ENCODE data around the gene SORBS2.

Gene SORBS2

DNA sequence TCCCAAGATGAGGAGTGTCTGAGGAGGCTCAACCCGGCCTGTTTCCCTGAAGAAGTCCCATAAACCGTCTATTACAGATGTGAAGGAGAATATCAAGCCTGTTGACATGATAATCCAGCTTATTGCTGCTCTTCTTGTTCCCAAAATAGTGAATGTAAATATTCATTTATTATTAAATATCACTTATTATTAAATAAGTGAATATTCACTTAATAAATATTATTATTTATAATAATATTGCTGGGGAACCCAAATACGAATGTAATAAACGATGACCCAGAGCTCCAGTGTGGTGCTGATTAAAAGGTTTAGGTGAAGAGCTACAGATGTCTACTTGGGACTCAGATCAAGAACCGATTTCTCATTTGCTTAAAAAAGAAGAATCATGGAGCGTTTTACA lies 23.8 kb upstream of the SORBS2 start:
- no peak for DNase-seq

DNA sequence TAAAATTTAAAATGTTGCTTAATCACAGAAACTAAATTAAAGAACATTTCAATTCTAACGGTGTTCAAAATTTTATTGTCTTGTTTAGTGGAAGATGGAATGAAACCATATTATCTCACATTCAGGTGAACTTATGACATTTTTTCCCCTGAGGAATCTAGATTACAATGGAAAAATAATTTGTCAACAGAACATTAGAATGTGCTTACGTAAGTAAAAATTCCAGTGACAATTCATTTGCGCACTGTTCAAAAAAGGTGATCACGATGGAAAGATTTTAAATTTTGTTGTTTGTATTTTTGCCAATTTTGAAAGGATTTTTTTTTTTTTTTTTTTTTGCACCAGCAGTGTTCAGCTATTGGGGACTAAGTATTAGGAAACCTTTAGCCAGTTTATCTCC lies 23.3 kb upstream of the SORBS2 start:
- no peak for DNase-seq

DNA sequence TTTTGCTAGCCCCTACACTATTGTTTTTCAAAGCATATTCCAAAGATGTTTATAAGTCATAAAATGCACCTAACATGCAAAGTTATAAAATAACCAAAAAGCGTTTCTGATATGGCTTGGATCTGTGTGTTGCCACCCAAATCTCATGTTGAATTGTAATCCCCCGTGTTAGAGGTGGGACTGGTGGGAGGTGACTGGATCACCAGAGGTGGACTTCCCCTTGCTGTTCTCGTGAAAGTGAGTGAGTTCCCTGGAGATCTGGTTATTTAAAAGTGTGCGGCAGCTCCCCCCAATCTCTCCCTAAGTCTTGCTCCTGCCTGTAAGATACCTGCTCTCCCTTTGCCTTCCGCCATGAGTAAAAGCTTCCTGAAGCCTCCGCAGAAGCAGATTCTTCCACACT lies 22.8 kb upstream of the SORBS2 start:
- DNase-seq: no peak

DNA sequence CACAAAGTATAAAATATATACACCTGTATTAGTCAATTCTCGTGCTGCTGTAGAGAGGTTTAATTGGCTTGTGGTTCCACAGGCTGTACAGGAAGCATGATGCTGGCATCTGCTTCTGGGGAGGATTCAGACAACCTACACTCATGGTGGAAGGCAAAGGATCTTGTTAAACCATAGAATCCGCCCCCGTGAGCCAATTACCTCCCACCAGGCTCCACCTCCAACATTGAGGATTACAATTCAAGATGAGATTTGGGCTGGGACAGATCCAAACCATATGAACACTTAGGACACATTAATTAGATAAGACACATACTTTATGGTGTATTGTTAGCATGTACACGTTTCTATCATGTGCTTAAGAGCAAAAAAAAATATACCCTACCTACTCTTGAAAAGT lies 22.1 kb upstream of the SORBS2 start:
- no peak for DNase-seq

GRCh38 chr4:185833055-185833598 lies 21.1 kb upstream of the SORBS2 start:
- no peak for DNase-seq

GRCh38 chr4:185831125-185831815 lies 19.3 kb upstream of the SORBS2 start:
- DNase-seq: no peak

- no peak for DNase-seq
Measured at GRCh38 chr4:185830263-185830994, 18.4 kb upstream of the SORBS2 start.

GRCh38 chr4:185826381-185826780 lies 14.4 kb upstream of the SORBS2 start:
- DNase-seq: no peak

DNA sequence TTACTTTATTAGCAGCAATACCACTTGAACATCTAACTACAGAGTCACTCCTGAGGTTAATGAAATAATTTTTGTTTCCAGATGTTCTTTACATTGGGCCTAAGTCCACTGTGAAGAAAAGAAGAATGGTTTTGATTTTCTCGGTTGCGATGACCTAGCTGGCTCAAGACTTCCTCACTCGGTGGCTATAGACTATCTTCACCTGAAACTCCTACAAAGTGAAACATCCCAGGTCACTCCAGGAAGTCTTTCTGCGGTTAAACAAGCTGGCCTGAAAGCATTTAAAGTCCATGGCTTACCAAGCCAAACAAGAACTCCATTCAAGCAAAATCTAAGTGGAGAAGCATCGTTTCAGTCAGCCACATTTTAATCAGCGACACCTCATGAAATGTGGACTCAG lies 13.7 kb upstream of the SORBS2 start:
- no peak for DNase-seq

DNA sequence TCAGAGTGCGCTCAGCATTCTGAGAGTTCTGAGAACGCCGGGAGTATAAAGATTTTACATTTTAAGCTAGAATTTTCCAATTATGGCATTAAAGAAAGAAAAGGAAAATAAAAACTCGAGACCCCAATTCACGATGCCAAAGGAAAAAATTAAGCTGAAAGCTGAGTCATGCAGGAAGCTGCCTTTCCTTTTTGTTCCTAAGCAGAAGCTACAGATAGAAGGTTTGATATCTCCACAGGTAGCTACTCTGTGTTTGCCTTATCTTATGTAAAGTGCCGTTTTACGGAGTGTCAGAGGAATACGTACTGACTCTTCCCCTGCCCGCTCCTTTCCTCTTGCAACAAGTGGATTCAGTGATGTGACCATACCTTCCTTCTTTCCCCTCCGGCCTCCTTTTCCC lies 10.8 kb upstream of the SORBS2 start:
- DNase-seq: no peak

DNA sequence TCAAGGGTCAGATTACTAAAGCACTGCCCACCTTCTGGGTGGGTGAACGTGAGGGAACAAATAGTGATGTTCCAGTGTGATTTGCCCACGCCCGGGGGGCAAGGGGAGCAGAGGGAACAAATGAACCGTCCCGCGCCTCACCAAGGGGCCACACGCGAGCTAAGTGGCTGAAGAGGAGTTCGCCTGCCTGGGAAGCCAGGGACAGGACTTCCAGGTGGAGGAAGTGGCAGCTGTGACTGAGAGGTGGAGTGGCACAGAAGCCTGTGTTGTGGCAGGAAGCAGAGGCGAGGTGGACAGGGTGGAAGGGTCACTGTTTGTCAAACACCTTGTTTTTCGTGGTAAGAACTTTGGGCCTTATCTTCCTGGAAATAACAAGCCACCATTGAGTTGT lies 9.0 kb upstream of the SORBS2 start:
- no peak for DNase-seq

DNA sequence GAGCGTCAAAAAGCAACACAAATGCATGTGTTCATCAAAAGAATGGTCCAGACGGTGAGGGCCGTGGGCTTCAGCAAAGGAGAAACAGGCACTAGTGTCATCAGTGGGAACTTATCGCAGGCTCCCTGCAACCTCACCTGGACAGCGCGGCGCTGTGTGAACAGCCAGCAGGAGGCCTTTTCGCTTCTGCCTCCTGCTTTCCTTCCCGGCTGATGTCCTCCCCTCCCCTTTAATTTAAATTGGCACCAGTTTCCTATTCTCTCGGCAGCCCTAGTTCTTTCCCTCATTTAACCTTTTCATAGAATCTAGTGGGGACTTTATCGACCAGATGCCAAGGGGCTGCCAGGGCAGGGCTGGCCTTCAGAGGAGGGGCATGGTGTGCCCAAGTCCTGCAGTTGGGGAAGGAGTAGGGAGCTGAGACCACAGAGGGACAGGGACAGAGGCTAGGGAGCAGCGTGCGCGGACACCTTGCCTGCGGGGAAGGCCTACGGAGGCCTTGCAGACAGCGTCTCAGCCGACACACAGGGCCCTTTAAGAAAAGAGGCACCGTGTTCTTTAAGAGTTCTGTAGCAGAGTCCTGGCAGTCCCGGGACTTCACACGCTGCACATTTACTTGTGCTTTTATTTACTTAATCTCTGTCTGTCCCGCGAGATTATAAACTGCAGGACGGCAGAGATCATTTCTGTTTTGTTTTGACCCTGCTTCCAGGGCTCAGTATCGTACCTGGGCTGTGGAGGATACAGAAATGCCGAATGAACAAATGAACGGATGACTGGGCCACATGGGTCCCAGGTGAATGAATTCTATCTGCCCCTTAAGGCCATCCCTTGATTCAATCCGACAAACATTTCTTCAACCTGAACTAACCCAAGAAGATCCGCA lies 8.4 kb upstream of the SORBS2 start:
- no peak for DNase-seq

- no peak for DNase-seq
Measured at GRCh38 chr4:185819144-185819543, 7.2 kb upstream of the SORBS2 start.

DNA sequence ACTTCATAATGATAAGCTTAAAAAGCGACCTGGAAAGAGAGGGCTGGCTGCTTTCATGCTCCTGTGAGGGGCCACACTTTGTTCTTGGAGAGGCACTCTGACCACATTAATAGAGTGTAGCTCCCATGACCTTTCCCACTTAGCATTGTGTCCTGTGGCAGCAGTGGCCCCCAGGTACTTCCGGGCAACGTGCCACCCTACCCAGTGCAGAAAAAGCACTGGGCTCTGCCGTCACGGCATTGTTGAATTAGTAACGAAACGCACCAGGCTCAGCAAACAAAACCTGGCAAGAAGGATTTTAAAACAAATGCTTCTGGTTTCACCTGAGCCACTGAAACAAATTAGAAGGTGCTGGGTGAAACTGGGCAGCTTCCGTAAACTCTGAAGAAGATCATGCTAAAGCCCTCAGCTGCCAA lies 5.4 kb upstream of the SORBS2 start:
- peak; percentile 46 for DNase-seq

GRCh38 chr4:185813133-185813532 lies 1.1 kb upstream of the SORBS2 start:
- DNase-seq: no peak

GRCh38 chr4:185810746-185811508 lies 1.1 kb downstream of the SORBS2 start:
- DNase-seq: no peak

- DNase-seq: no peak
Measured at GRCh38 chr4:185809533-185810071, 2.4 kb downstream of the SORBS2 start.

GRCh38 chr4:185809121-185809520 lies 2.9 kb downstream of the SORBS2 start:
- DNase-seq: no peak

DNA sequence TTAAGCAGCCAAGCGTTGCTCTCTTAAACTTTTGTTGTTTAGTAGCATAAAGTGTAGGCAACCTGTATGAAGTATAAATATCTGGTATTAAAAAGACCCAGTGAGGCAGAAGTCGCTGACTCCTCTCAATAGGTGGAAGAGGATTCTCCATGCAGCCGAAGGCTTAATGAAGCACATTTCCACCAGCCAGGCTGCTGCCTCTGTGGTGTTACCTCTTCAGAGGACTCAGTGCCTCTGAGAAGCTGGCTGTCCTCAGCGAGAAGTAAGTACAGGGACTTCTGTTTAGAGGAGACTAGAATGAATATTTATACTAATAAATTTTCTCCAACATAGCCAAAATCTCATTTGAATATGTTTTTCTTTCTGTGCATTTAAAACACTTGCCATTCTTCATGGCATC lies 6.0 kb downstream of the SORBS2 start:
- DNase-seq: no peak

GRCh38 chr4:185805262-185805802 lies 6.7 kb downstream of the SORBS2 start:
- DNase-seq: no peak

- no peak for DNase-seq
Measured at GRCh38 chr4:185803022-185803421, 9.0 kb downstream of the SORBS2 start.

- no peak for DNase-seq
Measured at GRCh38 chr4:185801471-185801870, 10.5 kb downstream of the SORBS2 start.

All from NCI-H1092 (cell line).